ENCODE measurements around the gene TP53I11. TPM values are rescaled to one million over a fixed set of nuclear protein-coding genes. Genes with fewer than 3 reads are reported as not detected.

Gene TP53I11
- total RNA-seq, 6 experiments from 2014 or later: 1.1 to 2.9 (median 1.8) TPM

GRCh38 chr11:44916331-44916730 is 34.4 kb downstream of the TP53I11 start:
- Mint-ChIP-seq H3K27me3 (ENCODE audit: insufficient read depth) (peaks cover 44% of the 10 kb centered on the region), H3K4me1 (ENCODE audit: low read depth) (no peaks in the 10 kb centered on the region)

GRCh38 chr11:44915621-44916020 is 35.1 kb downstream of the TP53I11 start:
- peaks cover 37% of the 10 kb centered on the region for H3K27me3 Mint-ChIP-seq (ENCODE audit: insufficient read depth)
- no peak for DNase-seq
- H3K4me1 Mint-ChIP-seq (ENCODE audit: low read depth): no peaks in the 10 kb centered on the region
- no peaks in the 10 kb centered on the region for H3K36me3 Mint-ChIP-seq (ENCODE audit: low read depth)
- no peak overlapping the region for H3K27ac Mint-ChIP-seq
- H3K4me3 Mint-ChIP-seq: no peak overlapping the region
- H3K9me3 Mint-ChIP-seq: no peaks in the 10 kb centered on the region
- TF ChIP-seq, protein P1, sequence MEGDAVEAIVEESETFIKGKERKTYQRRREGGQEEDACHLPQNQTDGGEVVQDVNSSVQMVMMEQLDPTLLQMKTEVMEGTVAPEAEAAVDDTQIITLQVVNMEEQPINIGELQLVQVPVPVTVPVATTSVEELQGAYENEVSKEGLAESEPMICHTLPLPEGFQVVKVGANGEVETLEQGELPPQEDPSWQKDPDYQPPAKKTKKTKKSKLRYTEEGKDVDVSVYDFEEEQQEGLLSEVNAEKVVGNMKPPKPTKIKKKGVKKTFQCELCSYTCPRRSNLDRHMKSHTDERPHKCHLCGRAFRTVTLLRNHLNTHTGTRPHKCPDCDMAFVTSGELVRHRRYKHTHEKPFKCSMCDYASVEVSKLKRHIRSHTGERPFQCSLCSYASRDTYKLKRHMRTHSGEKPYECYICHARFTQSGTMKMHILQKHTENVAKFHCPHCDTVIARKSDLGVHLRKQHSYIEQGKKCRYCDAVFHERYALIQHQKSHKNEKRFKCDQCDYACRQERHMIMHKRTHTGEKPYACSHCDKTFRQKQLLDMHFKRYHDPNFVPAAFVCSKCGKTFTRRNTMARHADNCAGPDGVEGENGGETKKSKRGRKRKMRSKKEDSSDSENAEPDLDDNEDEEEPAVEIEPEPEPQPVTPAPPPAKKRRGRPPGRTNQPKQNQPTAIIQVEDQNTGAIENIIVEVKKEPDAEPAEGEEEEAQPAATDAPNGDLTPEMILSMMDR (IDR thresholded peaks at IDR 0.05): no peak

More at GRCh38 chr11:44916331-44916730, 34.4 kb downstream of the TP53I11 start:
- no peak for DNase-seq
- no peaks in the 10 kb centered on the region for H3K9me3 Mint-ChIP-seq
- no peak overlapping the region for H3K4me3 Mint-ChIP-seq
- H3K36me3 Mint-ChIP-seq (ENCODE audit: low read depth): no peaks in the 10 kb centered on the region
- H3K27ac Mint-ChIP-seq: no peak overlapping the region
- TF ChIP-seq, protein P1 (IDR thresholded peaks at IDR 0.05): no peak

GRCh38 chr11:44915004-44915403 is 35.7 kb downstream of the TP53I11 start:
- DNase-seq: no peak
- no peaks in the 10 kb centered on the region for H3K4me1 Mint-ChIP-seq (ENCODE audit: low read depth)
- no peaks in the 10 kb centered on the region for H3K9me3 Mint-ChIP-seq
- peaks cover 37% of the 10 kb centered on the region for H3K27me3 Mint-ChIP-seq (ENCODE audit: insufficient read depth)
- TF ChIP-seq, protein P1 (IDR thresholded peaks at IDR 0.05): no peak
- no peak overlapping the region for H3K4me3 Mint-ChIP-seq
- H3K36me3 Mint-ChIP-seq (ENCODE audit: low read depth): no peaks in the 10 kb centered on the region
- no peak overlapping the region for H3K27ac Mint-ChIP-seq

GRCh38 chr11:44914105-44914504 is 36.6 kb downstream of the TP53I11 start:
- no peak overlapping the region for H3K27ac Mint-ChIP-seq
- H3K4me1 Mint-ChIP-seq (ENCODE audit: low read depth): no peaks in the 10 kb centered on the region
- no peak for DNase-seq
- no peaks in the 10 kb centered on the region for H3K9me3 Mint-ChIP-seq
- H3K36me3 Mint-ChIP-seq (ENCODE audit: low read depth): no peaks in the 10 kb centered on the region
- TF ChIP-seq, protein P1 (IDR thresholded peaks at IDR 0.05): no peak
- H3K4me3 Mint-ChIP-seq: no peak overlapping the region
- H3K27me3 Mint-ChIP-seq (ENCODE audit: insufficient read depth): peaks cover 33% of the 10 kb centered on the region

GRCh38 chr11:44913502-44913901 is 37.2 kb downstream of the TP53I11 start:
- Mint-ChIP-seq H3K27ac (no peak overlapping the region), H3K9me3 (no peaks in the 10 kb centered on the region), H3K4me1 (ENCODE audit: low read depth) (no peaks in the 10 kb centered on the region), H3K27me3 (ENCODE audit: insufficient read depth) (peaks cover 31% of the 10 kb centered on the region), H3K4me3 (no peak overlapping the region), H3K36me3 (ENCODE audit: low read depth) (no peaks in the 10 kb centered on the region)
- TF ChIP-seq, protein P1 (IDR thresholded peaks at IDR 0.05): no peak
- no peak for DNase-seq

Measured in HFFc6 (cell line).